ENCODE measurements around the gene LYZ. TPM values are rescaled to one million over a fixed set of nuclear protein-coding genes. Genes with fewer than 3 reads are reported as not detected.
"Not testable (repeated sequence)": the region's sequence is repeated elsewhere in the genome, so short reads cannot be mapped to it uniquely, and the experiment has no call there.

Gene LYZ
- 100 to 1,000 TPM in 3 of 4 donors, 10 to 100 TPM in 1; 83.4 to 760 (median 129) TPM for total RNA-seq

- Histone ChIP-seq H3K27ac (no peak within 1 kb of the TSS), H3K4me3 (peak within 1 kb of the TSS in 1 of 4 donors; percentile 8), H3K4me1 (no peaks in the 10 kb centered on the region), H3K9me3 (no peaks in the 10 kb centered on the region), H3K36me3 (no peaks in the 10 kb centered on the region), H3K27me3 (no peaks in the 10 kb centered on the region)
- TF ChIP-seq POLR2A (IDR thresholded peaks at IDR 0.05) = peak in 1 of 2 donors; percentile 25
- no peak for TF ChIP-seq CTCF (IDR thresholded peaks at IDR 0.05)
- DNase-seq = no peak
Observed at GRCh38 chr12:69348162-69348938, at the start of gene LYZ. LYZ (plus strand) TSS chr12:69348381; CDS start chr12:69348409, 28 bp downstream.

GRCh38 chr12:69298947-69299346 is 49.2 kb upstream of the LYZ start:
- H3K27ac ChIP-seq = no peak overlapping the region
- no peak for TF ChIP-seq POLR2A (IDR thresholded peaks at IDR 0.05)
- no peak for TF ChIP-seq CTCF (IDR thresholded peaks at IDR 0.05)
- no peaks in the 10 kb centered on the region for H3K4me1 ChIP-seq
- H3K36me3 ChIP-seq = no peaks in the 10 kb centered on the region
- no peak overlapping the region for H3K4me3 ChIP-seq
- H3K9me3 ChIP-seq = no peaks in the 10 kb centered on the region
- H3K27me3 ChIP-seq = no peaks in the 10 kb centered on the region
- DNase-seq = no peak

- Histone ChIP-seq H3K36me3 (no peaks in the 10 kb centered on the region), H3K27me3 (no peaks in the 10 kb centered on the region), H3K4me3 (no peak overlapping the region), H3K9me3 (no peaks in the 10 kb centered on the region), H3K27ac (no peak overlapping the region), H3K4me1 (no peaks in the 10 kb centered on the region)
- no peak for TF ChIP-seq CTCF (IDR thresholded peaks at IDR 0.05)
- TF ChIP-seq POLR2A (IDR thresholded peaks at IDR 0.05) = no peak
- no peak for DNase-seq
Observed at GRCh38 chr12:69304284-69304683, 43.9 kb upstream of the LYZ start.

- Histone ChIP-seq H3K9me3 (no peaks in the 10 kb centered on the region), H3K36me3 (no peaks in the 10 kb centered on the region)
- no peak for DNase-seq
Observed at GRCh38 chr12:69309461-69309860, 38.7 kb upstream of the LYZ start.

GRCh38 chr12:69313209-69313608 is 35.0 kb upstream of the LYZ start:
- Histone ChIP-seq H3K4me1 (no peaks in the 10 kb centered on the region), H3K36me3 (no peaks in the 10 kb centered on the region), H3K9me3 (no peaks in the 10 kb centered on the region), H3K27ac (no peak overlapping the region), H3K4me3 (no peak overlapping the region), H3K27me3 (no peaks in the 10 kb centered on the region)
- TF ChIP-seq CTCF (IDR thresholded peaks at IDR 0.05) (no peak), POLR2A (IDR thresholded peaks at IDR 0.05) (no peak)
- no peak for DNase-seq

More at GRCh38 chr12:69309461-69309860, 38.7 kb upstream of the LYZ start:
- no peaks in the 10 kb centered on the region for H3K4me1 ChIP-seq
- TF ChIP-seq CTCF (IDR thresholded peaks at IDR 0.05) = no peak
- no peak for TF ChIP-seq POLR2A (IDR thresholded peaks at IDR 0.05)
- H3K27me3 ChIP-seq = no peaks in the 10 kb centered on the region
- H3K27ac ChIP-seq = no peak overlapping the region
- no peak overlapping the region for H3K4me3 ChIP-seq

GRCh38 chr12:69316784-69317183 is 31.4 kb upstream of the LYZ start:
- H3K4me3 ChIP-seq, H3K27me3 ChIP-seq, H3K4me1 ChIP-seq, H3K9me3 ChIP-seq, H3K36me3 ChIP-seq, H3K27ac ChIP-seq, DNase-seq: not testable (repeated sequence)

GRCh38 chr12:69317233-69317632 is 30.9 kb upstream of the LYZ start:
- not testable (repeated sequence) for H3K4me1 ChIP-seq, H3K9me3 ChIP-seq, H3K27me3 ChIP-seq, H3K36me3 ChIP-seq, H3K4me3 ChIP-seq, DNase-seq, H3K27ac ChIP-seq
